ENCODE results near the gene RFTN2.
A peak's percentile ranks its signal among the peaks of the same experiment; 100 is the strongest.

The RFTN2 gene

GRCh38 chr2:197707316-197708213, 32.2 kb upstream of the RFTN2 start:
- no peak for DNase-seq (ENCODE audit: low spot score)
- in situ Hi-C loops (cut with MboI; ENCODE audit: low sequenced_read_pairs, unreplicated experiment), result loop anchor here (5.0 kb wide), 1 partner anchor 70 kb away; no protein-coding TSS in a partner anchor
- peak; percentile 47 for TF ChIP-seq CTCF (IDR thresholded peaks at IDR 0.05; ENCODE audit: borderline replicate concordance, control extremely low read depth, extremely low read depth, insufficient read depth, missing control alignments)

- no peak for TF ChIP-seq CTCF (IDR thresholded peaks at IDR 0.05; ENCODE audit: borderline replicate concordance, control extremely low read depth, extremely low read depth, insufficient read depth, missing control alignments)
- in situ Hi-C loops (cut with MboI; ENCODE audit: low sequenced_read_pairs, unreplicated experiment), result loop anchor here (5.0 kb wide), 1 partner anchor 70 kb away; no protein-coding TSS in a partner anchor
- DNase-seq (ENCODE audit: low spot score), result no peak
Observed at GRCh38 chr2:197706839-197707207, 31.4 kb upstream of the RFTN2 start.

- peak; percentile 35 for DNase-seq (ENCODE audit: low spot score)
- no peak for TF ChIP-seq CTCF (IDR thresholded peaks at IDR 0.05; ENCODE audit: borderline replicate concordance, control extremely low read depth, extremely low read depth, insufficient read depth, missing control alignments)
Observed at GRCh38 chr2:197705912-197706838, 30.8 kb upstream of the RFTN2 start.

GRCh38 chr2:197705121-197705911, 29.9 kb upstream of the RFTN2 start, which contains the start of gene MARS2:
Gene MARS2 (plus strand): TSS chr2:197705369. CDS start chr2:197705406, 37 bp downstream.
- DNase-seq (ENCODE audit: low spot score), result peak; percentile 97
- in situ Hi-C loops (cut with MboI; ENCODE audit: low sequenced_read_pairs, unreplicated experiment), result loop anchor here (5.0 kb wide), 1 partner anchor 72 kb away; no protein-coding TSS in a partner anchor
- no peak for TF ChIP-seq CTCF (IDR thresholded peaks at IDR 0.05; ENCODE audit: borderline replicate concordance, control extremely low read depth, extremely low read depth, insufficient read depth, missing control alignments)

More at GRCh38 chr2:197705912-197706838, 30.8 kb upstream of the RFTN2 start:
- in situ Hi-C loops (cut with MboI; ENCODE audit: low sequenced_read_pairs, unreplicated experiment), result loop anchor here (5.0 kb wide), 1 partner anchor 71 kb away; no protein-coding TSS in a partner anchor

- in situ Hi-C loops (cut with MboI; ENCODE audit: low sequenced_read_pairs, unreplicated experiment), result loop anchor here (5.0 kb wide), 1 partner anchor 73 kb away; no protein-coding TSS in a partner anchor
- TF ChIP-seq CTCF (IDR thresholded peaks at IDR 0.05; ENCODE audit: borderline replicate concordance, control extremely low read depth, extremely low read depth, insufficient read depth, missing control alignments), result no peak
- no peak for DNase-seq (ENCODE audit: low spot score)
Observed at GRCh38 chr2:197704434-197705120, 29.2 kb upstream of the RFTN2 start.

All from GM13976 (cell line).